ENCODE measurements around the gene MRC1. TPM values are rescaled to one million over a fixed set of nuclear protein-coding genes. Genes with fewer than 3 reads are reported as not detected.

MRC1 gene
- total and polyA plus RNA-seq, 2 of the 8 experiments (the other 6 are each of a cell fraction or from before 2014, with no cell fraction given), result 0.03 to 0.06 TPM

DNA sequence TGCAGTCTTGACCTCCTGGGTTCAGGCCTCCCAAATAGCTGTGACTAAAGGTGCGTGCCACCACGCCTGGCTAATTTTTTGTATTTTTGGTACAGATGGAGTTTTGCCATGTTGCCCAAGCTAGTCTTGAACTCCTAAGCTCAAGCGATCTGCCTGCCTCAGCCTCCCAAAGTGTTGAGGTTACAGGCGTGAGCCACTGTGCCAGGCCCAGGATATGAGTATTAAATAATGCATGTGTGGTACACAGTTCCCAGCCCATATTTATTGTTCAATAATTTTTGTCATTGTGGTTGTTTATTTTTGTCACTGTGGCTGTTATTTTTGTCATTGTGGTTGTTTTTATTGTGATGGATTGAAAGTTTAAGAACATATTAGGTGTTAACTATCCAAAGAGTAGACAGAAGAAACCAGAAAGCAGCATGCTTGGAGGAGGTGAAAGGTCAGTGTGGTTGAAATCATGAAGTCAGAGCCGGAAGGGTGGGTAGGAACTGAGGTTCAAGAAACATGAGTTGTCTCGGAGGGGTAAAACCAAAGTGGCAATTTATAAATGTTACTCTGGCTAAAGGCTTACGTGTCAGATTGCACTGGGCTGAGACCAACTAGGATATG, 45.0 kb downstream of the MRC1 start:
- H3K27ac ChIP-seq (ENCODE audit: low read depth, low read length), result no peak overlapping the region
- DNase-seq (ENCODE audit: low read depth in 1 of 2, low spot score in 2 of 2) (no peak), FAIRE-seq (no peak)
- no peaks in the 10 kb centered on the region for H3K27me3 ChIP-seq (replicated peaks in 1 of 4; ENCODE audit: control insufficient read depth in 3 of 4, extremely low read depth in 1 of 4, insufficient read depth in 3 of 4, low read length in 3 of 4)
- H2BK20ac ChIP-seq (ENCODE audit: low read length), result no peak overlapping the region
- H3K18ac ChIP-seq (ENCODE audit: extremely low read depth, low read length), result no peak overlapping the region
- no peak overlapping the region for H2BK12ac ChIP-seq (ENCODE audit: low read depth, low read length)
- peaks cover 0 to 4% (median 2%) of the 10 kb centered on the region in 4 experiments; a peak in 3 of 7 replicates for H3K4me1 ChIP-seq (replicated peaks in 1 of 4; ENCODE audit: control insufficient read depth in 3 of 4, insufficient read depth in 4 of 4, low read length in 3 of 4)
- no peaks in the 10 kb centered on the region for H3K79me2 ChIP-seq (ENCODE audit: control insufficient read depth in 1 of 2, insufficient read depth in 2 of 2, low read length in 2 of 2)
- no peaks in the 10 kb centered on the region; a peak in 1 of 4 replicates for H3K9me3 ChIP-seq (ENCODE audit: insufficient read depth in 2 of 2, low read depth in 1 of 2, low read length in 1 of 2)
- no peak overlapping the region for H3K4me2 ChIP-seq (ENCODE audit: insufficient read depth in 1 of 2, low read depth in 2 of 2, low read length in 2 of 2)
- no peak overlapping the region for H2BK5ac ChIP-seq (ENCODE audit: low read depth, low read length)
- H3K4me3 ChIP-seq (ENCODE audit: extremely low read depth in 1 of 4, insufficient read depth in 2 of 4, low read depth in 3 of 4, low read length in 4 of 4), result no peak overlapping the region
- WGBS, 2 experiments (ENCODE audit: extremely low coverage in 1 of 2, insufficient coverage in 1 of 2, insufficient read length in 1 of 2, insufficient replicate concordance in 2 of 2, low coverage in 1 of 2, low lambda C conversion rate in 2 of 2, missing lambda C conversion rate in 1 of 2), result 95% methylated on average over 7 of the region's 7 CpGs; no CpG with 5 or more reads in 1 of the 2 experiments
- no peak overlapping the region for H2AK5ac ChIP-seq (ENCODE audit: low read depth, low read length)
- no peaks in the 10 kb centered on the region for H4K20me1 ChIP-seq (replicated peaks in 1 of 2; ENCODE audit: control insufficient read depth in 1 of 2, insufficient read depth in 2 of 2, low read length in 2 of 2)
- H3K9ac ChIP-seq (replicated peaks in 1 of 4; ENCODE audit: extremely low read depth in 1 of 4, low read depth in 3 of 4, low read length in 3 of 4), result no peak overlapping the region
- no peak overlapping the region for H2BK15ac ChIP-seq (ENCODE audit: low read length)
- H4K5ac ChIP-seq (ENCODE audit: insufficient read length, low read depth, low read length), result no peak overlapping the region
- no peaks in the 10 kb centered on the region for H3K79me1 ChIP-seq (ENCODE audit: low read depth, low read length)
- no peak overlapping the region for H3K56ac ChIP-seq (replicated peaks; ENCODE audit: insufficient read length, low read depth, low read length)
- ChIA-PET CTCF (ENCODE audit: partially characterized antibody) (interaction anchor here (0.8 kb wide), 1 partner anchor 17 kb away, joined by 3 read pairs; no protein-coding TSS in a partner anchor), POLR2A (ENCODE audit: partially characterized antibody) (no interaction called here)
- H3K36me3 ChIP-seq (ENCODE audit: control insufficient read depth in 2 of 4, insufficient read depth in 4 of 4, low read length in 3 of 4), result no peaks in the 10 kb centered on the region
- no peak overlapping the region for H2AFZ ChIP-seq (ENCODE audit: low read length)
- TF ChIP-seq TBP (IDR thresholded peaks at IDR 0.05; ENCODE audit: low read depth, low read length) (no peak), SP1 (IDR thresholded peaks at IDR 0.05; ENCODE audit: low read depth, low read length) (no peak), TEAD4 (IDR thresholded peaks at IDR 0.05; ENCODE audit: low read depth, low read length) (no peak), CHD1 (IDR thresholded peaks at IDR 0.05; ENCODE audit: low read depth, low read length) (no peak), MAX (IDR thresholded peaks at IDR 0.05) (no peak), CBX8 (IDR thresholded peaks at IDR 0.05; ENCODE audit: borderline replicate concordance, low read depth, low read length) (no peak), ZNF274 (IDR thresholded peaks at IDR 0.05; ENCODE audit: borderline replicate concordance, extremely low read depth, low read length) (no peak), ATF2 (IDR thresholded peaks at IDR 0.05; ENCODE audit: low read length) (no peak)
- TF ChIP-seq, protein P1, sequence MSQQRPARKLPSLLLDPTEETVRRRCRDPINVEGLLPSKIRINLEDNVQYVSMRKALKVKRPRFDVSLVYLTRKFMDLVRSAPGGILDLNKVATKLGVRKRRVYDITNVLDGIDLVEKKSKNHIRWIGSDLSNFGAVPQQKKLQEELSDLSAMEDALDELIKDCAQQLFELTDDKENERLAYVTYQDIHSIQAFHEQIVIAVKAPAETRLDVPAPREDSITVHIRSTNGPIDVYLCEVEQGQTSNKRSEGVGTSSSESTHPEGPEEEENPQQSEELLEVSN (IDR thresholded peaks at IDR 0.05), result no peak
- no peak overlapping the region for H3K4ac ChIP-seq (replicated peaks; ENCODE audit: insufficient read length, low read depth, low read length)
- H4K91ac ChIP-seq (replicated peaks; ENCODE audit: insufficient read length, low read length), result no peak overlapping the region
- H4K8ac ChIP-seq (ENCODE audit: extremely low read depth, insufficient read depth, low read length), result no peak overlapping the region
- H3K14ac ChIP-seq (ENCODE audit: insufficient read length), result no peak overlapping the region
- no peak overlapping the region for H2BK120ac ChIP-seq (replicated peaks; ENCODE audit: low read depth, low read length)
- H3K23ac ChIP-seq (ENCODE audit: insufficient read length), result no peak overlapping the region
- H3K23me2 ChIP-seq (ENCODE audit: low read depth, low read length), result no peaks in the 10 kb centered on the region
